GM23248 (cell line): ENCODE data around the gene SPATA19. TPM values are rescaled to one million over a fixed set of nuclear protein-coding genes. Genes with fewer than 3 reads are reported as not detected.

Source experiments
- DNase-seq: peaks from one replicate; pipeline ENCODE4 v3.0.0-alpha.2; 2015
- H2AFZ ChIP-seq: fragments of 200-600 bp; sonication (generic); 2 replicates; pipeline ENCODE4 v1.6.1; 2016; ENCODE audit warnings: antibody characterized with exemption
- H3F3A ChIP-seq: fragments of 200-600 bp; sonication (generic); 2 replicates; pipeline ENCODE4 v1.6.1; 2016; ENCODE audit warnings: mild to moderate bottlenecking, antibody characterized with exemption, mixed run types; ENCODE audit not compliant: insufficient read depth
- H3K27ac ChIP-seq: fragments of 200-600 bp; sonication (generic); 2 replicates; pipeline ENCODE4 v1.5.1; 2016; ENCODE audit warnings: mild to moderate bottlenecking
- H3K27me3 ChIP-seq: fragments of 200-600 bp; sonication (generic); replicated peaks from 2 replicates; pipeline ENCODE4 v1.6.1; 2016; ENCODE audit warnings: mild to moderate bottlenecking; ENCODE audit not compliant: insufficient read depth
- H3K36me3 ChIP-seq: fragments of 200-600 bp; sonication (generic); 2 replicates; pipeline ENCODE4 v1.6.1; 2016; ENCODE audit warnings: low read depth, mild to moderate bottlenecking
- H3K4me1 ChIP-seq: fragments of 200-600 bp; sonication (generic); 2 replicates; pipeline ENCODE4 v1.6.1; 2016; ENCODE audit warnings: mild to moderate bottlenecking; ENCODE audit not compliant: insufficient read depth
- H3K4me2 ChIP-seq: fragments of 200-600 bp; sonication (generic); one replicate; pipeline ENCODE4 v1.6.1; 2016; ENCODE audit warnings: mild to moderate bottlenecking; ENCODE audit not compliant: unreplicated experiment
- H3K4me3 ChIP-seq: fragments of 200-600 bp; sonication (generic); 2 replicates; pipeline ENCODE4 v1.5.1; 2016; ENCODE audit warnings: mild to moderate bottlenecking
- H3K79me2 ChIP-seq: fragments of 200-600 bp; sonication (generic); 2 replicates; pipeline ENCODE4 v1.6.1; 2016; ENCODE audit warnings: mild to moderate bottlenecking; ENCODE audit not compliant: insufficient read depth
- H3K9ac ChIP-seq: fragments of 200-600 bp; sonication (generic); 2 replicates; pipeline ENCODE4 v1.6.1; 2016; ENCODE audit warnings: mild to moderate bottlenecking
- H3K9me2 ChIP-seq: fragments of 200-600 bp; sonication (generic); 2 replicates; pipeline ENCODE4 v1.6.1; 2016; ENCODE audit warnings: mixed run types, mild to moderate bottlenecking, moderate library complexity; ENCODE audit not compliant: insufficient read depth
- H3K9me3 ChIP-seq: fragments of 200-600 bp; sonication (generic); one replicate; pipeline ENCODE4 v1.6.1; 2017; ENCODE audit warnings: low read depth
- H4K20me1 ChIP-seq: fragments of 200-600 bp; sonication (generic); 2 replicates; pipeline ENCODE4 v1.6.0; 2016; ENCODE audit not compliant: insufficient read depth
- EZH2 ChIP-seq: fragments of 200-600 bp; sonication (generic); IDR thresholded peaks from 2 replicates; pipeline ENCODE4 v1.6.1; 2018; ENCODE audit warnings: antibody characterized with exemption, mild to moderate bottlenecking; ENCODE audit not compliant: insufficient read depth, poor library complexity, severe bottlenecking
- EZH2phosphoT487 ChIP-seq: fragments of 200-600 bp; sonication (generic); IDR thresholded peaks from 2 replicates; pipeline ENCODE4 v1.6.1; 2018; ENCODE audit warnings: antibody characterized with exemption, moderate library complexity, mild to moderate bottlenecking, low read depth; ENCODE audit not compliant: insufficient read depth
- WGBS, 2 experiments: methylation state at CpG; one replicate each; pipeline ENCODE4 v1.1.6; 2015 to 2017; ENCODE audit warnings: low lambda C conversion rate in 2 of 2, low coverage in 1 of 2; ENCODE audit errors: missing lambda C conversion rate in 2 of 2; 5-methylcytosine and 5-hydroxymethylcytosine counted together
- in situ Hi-C: fragments of 300-500 bp; cut with MboI; formaldehyde crosslinking; loops from 2 replicates; pipeline ENCODE4 v1.15.0; 2020
- polyA plus RNA-seq: library from polyadenylated mRNA; unstranded; fragments of >200 nt; fragmentation: Nextera tagmentation; extraction: Ambion mirVana; gene quantifications from 2 replicates; pipeline ENCODE4 v1.2.1, GENCODE V29; 2016
- total RNA-seq: library from RNA; depleted of rRNA; stranded (reverse); fragments of >200 nt; shearing (Covaris generic); gene quantifications from 2 replicates; pipeline ENCODE4 v1.2.3, GENCODE V29; 2014

Gene SPATA19
- total and polyA plus RNA-seq, 2 experiments from 2014 or later, result not detected

GRCh38 chr11:133841279-133842043, 3.9 kb downstream of the SPATA19 start:
- no peak overlapping the region for H3K9ac ChIP-seq
- no peaks in the 10 kb centered on the region for H3K9me2 ChIP-seq
- WGBS, 2 experiments, result 42 to 44% methylated on average over 12 of the region's 12 CpGs
- no peak overlapping the region for H2AFZ ChIP-seq
- TF ChIP-seq EZH2phosphoT487, result no peak
- no peak for TF ChIP-seq EZH2
- H3K27me3 ChIP-seq, result no peaks in the 10 kb centered on the region
- DNase-seq, result no peak
- no peaks in the 10 kb centered on the region for H3K4me1 ChIP-seq
- H3K9me3 ChIP-seq, result no peaks in the 10 kb centered on the region
- H3K4me3 ChIP-seq, result no peak overlapping the region
- no peak overlapping the region for H3K4me2 ChIP-seq
- in situ Hi-C loops, result no loop called here
- no peaks in the 10 kb centered on the region for H4K20me1 ChIP-seq
- no peak overlapping the region for H3K27ac ChIP-seq
- no peaks in the 10 kb centered on the region for H3F3A ChIP-seq
- H3K79me2 ChIP-seq, result no peaks in the 10 kb centered on the region
- H3K36me3 ChIP-seq, result no peaks in the 10 kb centered on the region

DNA sequence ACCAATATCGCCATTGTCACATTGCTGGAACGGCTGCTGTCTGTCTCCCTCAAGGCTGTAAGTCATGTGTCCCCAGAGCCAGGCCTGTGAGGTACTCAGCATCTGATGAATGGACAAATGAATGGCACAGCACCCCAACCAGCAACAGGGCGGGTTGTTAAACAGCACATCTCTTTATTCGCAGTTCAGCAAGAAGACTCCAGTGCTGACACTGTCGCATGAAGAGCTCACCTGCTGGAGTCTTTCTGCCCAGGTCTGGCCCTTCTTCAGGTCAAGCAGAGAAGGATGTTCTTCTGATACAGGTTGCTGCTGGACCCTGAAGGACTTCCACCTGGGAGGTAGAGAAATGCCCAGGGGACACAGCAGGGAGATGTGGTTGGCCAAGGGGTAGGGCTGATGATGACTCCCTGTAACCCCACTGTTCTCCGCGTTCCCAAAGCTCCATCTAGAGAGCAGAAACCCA, 4.8 kb downstream of the SPATA19 start:
- Histone ChIP-seq H4K20me1 (no peaks in the 10 kb centered on the region), H3K4me1 (no peaks in the 10 kb centered on the region), H3F3A (no peaks in the 10 kb centered on the region), H3K27ac (no peak overlapping the region), H3K4me3 (no peak overlapping the region), H3K27me3 (no peaks in the 10 kb centered on the region), H3K79me2 (no peaks in the 10 kb centered on the region), H3K36me3 (no peaks in the 10 kb centered on the region), H3K9ac (no peak overlapping the region), H2AFZ (no peak overlapping the region), H3K9me2 (no peaks in the 10 kb centered on the region), H3K4me2 (no peak overlapping the region), H3K9me3 (no peaks in the 10 kb centered on the region)
- no peak for DNase-seq
- WGBS, 2 experiments, result 35 to 36% methylated on average over 7 of the region's 7 CpGs
- in situ Hi-C loops, result no loop called here
- TF ChIP-seq EZH2 (no peak), EZH2phosphoT487 (no peak)

DNA sequence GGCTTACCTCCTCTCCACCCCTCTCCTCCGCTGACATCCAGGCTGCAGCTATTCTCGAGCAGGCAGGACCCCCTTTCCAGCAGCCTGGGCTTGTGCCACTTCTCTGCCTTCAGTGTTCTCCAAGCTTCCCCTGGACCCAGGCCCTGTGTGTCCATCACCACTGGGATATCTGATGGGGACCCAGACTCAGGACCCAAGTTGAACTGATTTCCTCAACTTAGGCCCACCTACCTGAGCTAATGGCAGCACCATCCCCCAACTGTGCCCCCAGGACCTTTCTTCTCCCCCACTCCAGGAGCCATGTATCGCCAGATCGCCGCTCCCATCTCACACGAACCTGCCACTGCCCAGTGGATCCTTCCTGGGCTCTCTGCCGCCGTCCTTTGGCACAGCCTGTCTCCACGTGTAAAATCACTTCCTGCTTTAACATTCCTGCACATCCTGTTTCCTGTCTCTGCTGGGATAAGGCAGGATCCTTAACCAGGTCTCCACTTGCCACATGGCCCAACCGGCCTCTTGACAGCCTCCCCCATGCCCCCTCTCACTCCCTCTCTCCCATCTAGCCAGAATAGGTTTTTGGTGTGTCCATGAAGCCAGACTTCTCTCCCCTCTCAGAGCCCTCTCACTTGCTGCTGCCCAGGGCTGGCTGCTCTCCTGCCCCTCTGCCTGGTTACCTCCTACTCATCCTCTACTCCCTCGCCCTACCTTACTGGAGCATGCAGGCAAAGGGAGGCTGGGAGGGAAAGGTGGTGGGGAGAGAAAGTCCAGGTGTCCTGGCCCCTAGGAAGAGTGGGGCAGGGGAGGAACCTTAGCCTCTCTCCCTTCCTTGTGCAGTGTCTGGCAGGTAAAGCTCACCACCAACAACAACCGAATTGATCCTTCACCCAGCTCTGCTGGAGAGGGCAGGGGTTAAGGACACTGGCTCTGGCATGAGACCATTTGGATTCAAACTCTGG, 9.4 kb downstream of the SPATA19 start:
- Histone ChIP-seq H4K20me1 (no peaks in the 10 kb centered on the region), H3K27ac (no peak overlapping the region), H3K9me2 (no peaks in the 10 kb centered on the region), H3K9ac (no peak overlapping the region), H3K27me3 (no peaks in the 10 kb centered on the region), H3K4me1 (no peaks in the 10 kb centered on the region), H3K79me2 (no peaks in the 10 kb centered on the region), H3K36me3 (no peaks in the 10 kb centered on the region), H3K4me2 (no peak overlapping the region), H3F3A (no peaks in the 10 kb centered on the region), H2AFZ (no peak overlapping the region), H3K4me3 (no peak overlapping the region), H3K9me3 (no peaks in the 10 kb centered on the region)
- no peak for TF ChIP-seq EZH2
- TF ChIP-seq EZH2phosphoT487, result no peak
- no peak for DNase-seq
- in situ Hi-C loops, result no loop called here
- WGBS, 2 experiments, result 16 to 19% methylated on average over 12 of the region's 12 CpGs

DNA sequence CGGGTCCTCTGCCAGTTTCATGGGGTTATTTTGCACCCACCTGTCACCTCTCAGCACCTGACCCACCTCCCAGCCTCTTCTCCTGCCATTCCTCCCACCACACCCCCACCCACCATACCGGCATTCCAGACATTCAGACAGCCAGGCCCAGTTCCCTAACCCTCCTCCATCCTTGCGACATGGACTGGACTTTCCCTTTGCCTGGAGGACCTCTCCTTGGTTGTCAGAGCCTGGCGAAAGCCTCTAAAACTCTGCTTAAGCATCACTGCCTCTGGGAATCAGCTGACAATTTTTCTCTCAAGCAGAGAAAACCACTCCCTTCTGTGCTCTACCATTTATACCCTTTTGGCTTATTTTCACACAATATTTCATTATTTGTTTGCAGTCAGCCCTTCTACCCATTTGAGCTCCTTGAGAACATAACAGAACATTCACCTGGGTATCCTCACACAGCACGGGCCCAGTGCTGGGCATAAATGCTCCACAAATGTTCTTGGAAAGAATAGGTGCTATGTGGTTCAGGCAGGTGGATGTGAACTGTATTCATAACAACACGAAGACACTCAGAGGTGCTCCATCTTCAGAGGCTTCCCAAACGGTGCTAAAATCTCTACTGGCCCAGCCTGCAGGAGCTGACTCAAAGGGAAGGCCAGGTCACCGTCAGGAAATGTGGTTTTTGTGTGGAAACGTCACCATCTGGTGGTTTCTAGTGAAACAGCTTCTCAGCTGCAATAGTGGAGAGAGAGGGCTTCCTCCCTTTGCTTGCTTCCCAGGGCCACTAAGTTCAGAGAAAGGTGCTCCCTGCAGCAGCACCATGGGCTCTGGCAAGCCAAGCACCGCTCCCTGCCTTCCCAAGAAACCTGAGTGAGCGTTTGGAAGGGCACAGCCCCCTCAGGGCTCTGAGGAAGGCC, 10.4 kb downstream of the SPATA19 start:
- Histone ChIP-seq H3K79me2 (no peaks in the 10 kb centered on the region), H3K4me2 (no peak overlapping the region), H3K4me1 (no peaks in the 10 kb centered on the region), H3K9me2 (no peaks in the 10 kb centered on the region), H3K27ac (no peak overlapping the region), H3K9me3 (no peaks in the 10 kb centered on the region), H2AFZ (no peak overlapping the region), H4K20me1 (no peaks in the 10 kb centered on the region), H3K4me3 (no peak overlapping the region), H3F3A (no peaks in the 10 kb centered on the region), H3K27me3 (no peaks in the 10 kb centered on the region), H3K36me3 (no peaks in the 10 kb centered on the region), H3K9ac (no peak overlapping the region)
- WGBS, 2 experiments, result 11 to 18% methylated on average over 11 of the region's 11 CpGs
- DNase-seq, result peak; percentile 66
- TF ChIP-seq EZH2 (no peak), EZH2phosphoT487 (no peak)
- in situ Hi-C loops, result no loop called here
